SH-SY5Y (cell line): Measurements from ENCODE around the gene PMP22.

ENCODE experiments used
- GATA2 ChIP-seq: IDR thresholded peaks from 2 replicates; pipeline ENCODE4 v1.6.1; 2011; ENCODE audit warnings: mild to moderate bottlenecking, low read depth, low read length
- GATA3 ChIP-seq: IDR thresholded peaks from 2 replicates; pipeline ENCODE4 v1.6.1; 2011; ENCODE audit warnings: low read depth, mild to moderate bottlenecking, low read length, moderate library complexity

DNA sequence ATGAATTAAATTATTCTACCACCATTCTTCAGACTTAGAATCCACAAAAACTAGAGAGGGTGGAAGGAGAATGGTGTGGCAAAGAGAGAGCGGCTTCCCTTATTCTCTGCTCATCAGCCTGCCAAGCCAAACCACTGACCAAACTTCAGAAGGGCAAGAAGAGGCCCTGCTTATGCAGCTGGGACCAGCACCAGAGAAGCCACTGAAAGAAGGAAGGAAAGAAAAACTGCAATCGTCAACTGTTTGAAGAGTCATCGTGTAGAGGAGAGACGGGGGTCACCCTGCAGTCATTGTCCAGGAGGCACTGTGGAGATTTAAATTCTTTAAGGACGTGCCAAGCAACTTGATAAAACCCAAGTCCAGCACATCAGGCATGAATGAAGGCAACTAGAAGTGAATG lies 15.6 kb downstream of the PMP22 start:
- TF ChIP-seq GATA2 (no peak), GATA3 (no peak)
